ENCODE measurements around the gene C14orf180. TPM values are rescaled to one million over a fixed set of nuclear protein-coding genes. Genes with fewer than 3 reads are reported as not detected.
"Not testable (repeated sequence)": the region's sequence is repeated elsewhere in the genome, so short reads cannot be mapped to it uniquely, and the experiment has no call there.

The C14orf180 gene
- total RNA-seq, 1 experiment from 2014 or later, result not detected

DNA sequence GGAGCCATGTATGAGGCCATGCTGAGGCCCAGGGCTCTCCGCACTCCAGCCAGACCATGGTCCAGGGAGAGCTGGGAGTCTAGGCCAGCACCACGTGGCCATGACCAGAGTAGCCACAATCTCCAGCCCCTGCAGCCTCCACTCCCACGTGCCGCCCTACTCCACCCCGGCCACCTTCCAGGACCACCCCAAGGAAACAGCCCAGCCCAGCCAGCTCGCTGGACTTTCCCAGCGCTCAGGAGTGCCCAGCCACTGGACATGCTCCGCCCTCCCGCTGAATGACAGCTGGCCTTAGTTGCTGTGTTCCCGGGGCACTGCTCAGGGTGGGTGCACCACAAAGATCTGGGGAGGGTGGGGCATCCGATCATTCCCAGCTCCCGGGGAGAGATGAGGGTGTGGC lies 2.1 kb upstream of the C14orf180 start:
- intact Hi-C loops (cut with micrococcal nuclease; ENCODE audit: unreplicated experiment), result no loop called here
- no peaks in the 10 kb centered on the region for H3K9me3 ChIP-seq (ENCODE audit: low read depth, low read length, poor library complexity, severe bottlenecking)
- BruUV-seq (replicated peaks), result no TSS peak
- H3K36me3 ChIP-seq (ENCODE audit: insufficient read depth, low read length, poor library complexity, severe bottlenecking), result no peaks in the 10 kb centered on the region
- no peaks in the 10 kb centered on the region for H3K4me1 ChIP-seq (ENCODE audit: insufficient read depth, low read length, poor library complexity, severe bottlenecking)
- H3K27ac ChIP-seq (ENCODE audit: low read depth, low read length, poor library complexity, severe bottlenecking), result no peak overlapping the region
- ChIA-PET CTCF (no interaction called here), POLR2A (ENCODE audit: low non-redundant PET) (no interaction called here)
- no peak for DNase-seq (ENCODE audit: low spot score)
- TF ChIP-seq, protein P1, sequence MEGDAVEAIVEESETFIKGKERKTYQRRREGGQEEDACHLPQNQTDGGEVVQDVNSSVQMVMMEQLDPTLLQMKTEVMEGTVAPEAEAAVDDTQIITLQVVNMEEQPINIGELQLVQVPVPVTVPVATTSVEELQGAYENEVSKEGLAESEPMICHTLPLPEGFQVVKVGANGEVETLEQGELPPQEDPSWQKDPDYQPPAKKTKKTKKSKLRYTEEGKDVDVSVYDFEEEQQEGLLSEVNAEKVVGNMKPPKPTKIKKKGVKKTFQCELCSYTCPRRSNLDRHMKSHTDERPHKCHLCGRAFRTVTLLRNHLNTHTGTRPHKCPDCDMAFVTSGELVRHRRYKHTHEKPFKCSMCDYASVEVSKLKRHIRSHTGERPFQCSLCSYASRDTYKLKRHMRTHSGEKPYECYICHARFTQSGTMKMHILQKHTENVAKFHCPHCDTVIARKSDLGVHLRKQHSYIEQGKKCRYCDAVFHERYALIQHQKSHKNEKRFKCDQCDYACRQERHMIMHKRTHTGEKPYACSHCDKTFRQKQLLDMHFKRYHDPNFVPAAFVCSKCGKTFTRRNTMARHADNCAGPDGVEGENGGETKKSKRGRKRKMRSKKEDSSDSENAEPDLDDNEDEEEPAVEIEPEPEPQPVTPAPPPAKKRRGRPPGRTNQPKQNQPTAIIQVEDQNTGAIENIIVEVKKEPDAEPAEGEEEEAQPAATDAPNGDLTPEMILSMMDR (conservative IDR thresholded peaks at IDR 0.05; ENCODE audit: low read depth, low read length), result no peak
- no peak for TF ChIP-seq EZH2 (IDR thresholded peaks at IDR 0.05; ENCODE audit: borderline replicate concordance, low read depth, low read length, poor library complexity, severe bottlenecking)
- H3K27me3 ChIP-seq (replicated peaks; ENCODE audit: insufficient read depth, low read depth, low read length, poor library complexity), result no peaks in the 10 kb centered on the region
- H3K4me3 ChIP-seq (ENCODE audit: low read depth, low read length, poor library complexity, severe bottlenecking), result no peak overlapping the region

DNA sequence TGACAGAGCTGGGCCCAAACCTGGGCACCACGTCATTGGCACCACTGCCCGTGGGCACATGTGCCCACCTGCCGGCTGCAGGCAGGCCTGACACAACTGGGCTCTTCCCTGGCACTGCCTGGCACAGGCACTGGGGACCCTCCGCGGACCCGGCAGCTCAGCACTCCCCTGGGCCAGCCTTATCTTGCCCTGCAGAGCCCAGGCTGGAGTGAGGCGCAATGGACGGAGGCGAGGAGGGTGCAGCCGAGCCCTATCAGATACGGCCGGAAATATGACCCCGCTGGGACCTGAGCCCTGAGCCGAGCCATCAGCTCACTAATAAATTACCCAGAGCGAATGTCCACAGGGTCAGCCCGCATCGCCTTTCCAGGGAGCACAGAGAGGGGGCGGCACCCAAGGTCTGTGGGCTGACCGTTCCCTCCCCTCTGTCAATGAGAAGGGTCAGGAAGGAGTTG lies 1.7 kb upstream of the C14orf180 start:
- H3K4me3 ChIP-seq (ENCODE audit: low read depth, low read length, poor library complexity, severe bottlenecking), result no peak overlapping the region
- H3K36me3 ChIP-seq (ENCODE audit: insufficient read depth, low read length, poor library complexity, severe bottlenecking), result no peaks in the 10 kb centered on the region
- no peaks in the 10 kb centered on the region for H3K9me3 ChIP-seq (ENCODE audit: low read depth, low read length, poor library complexity, severe bottlenecking)
- intact Hi-C loops (cut with micrococcal nuclease; ENCODE audit: unreplicated experiment), result no loop called here
- no peaks in the 10 kb centered on the region for H3K27me3 ChIP-seq (replicated peaks; ENCODE audit: insufficient read depth, low read depth, low read length, poor library complexity)
- no TSS peak for BruUV-seq (replicated peaks)
- DNase-seq (ENCODE audit: low spot score), result no peak
- no peaks in the 10 kb centered on the region for H3K4me1 ChIP-seq (ENCODE audit: insufficient read depth, low read length, poor library complexity, severe bottlenecking)
- no peak overlapping the region for H3K27ac ChIP-seq (ENCODE audit: low read depth, low read length, poor library complexity, severe bottlenecking)
- ChIA-PET CTCF (no interaction called here), POLR2A (ENCODE audit: low non-redundant PET) (no interaction called here)
- TF ChIP-seq EZH2 (IDR thresholded peaks at IDR 0.05; ENCODE audit: borderline replicate concordance, low read depth, low read length, poor library complexity, severe bottlenecking), result no peak
- TF ChIP-seq, protein P1 (conservative IDR thresholded peaks at IDR 0.05; ENCODE audit: low read depth, low read length), result no peak

DNA sequence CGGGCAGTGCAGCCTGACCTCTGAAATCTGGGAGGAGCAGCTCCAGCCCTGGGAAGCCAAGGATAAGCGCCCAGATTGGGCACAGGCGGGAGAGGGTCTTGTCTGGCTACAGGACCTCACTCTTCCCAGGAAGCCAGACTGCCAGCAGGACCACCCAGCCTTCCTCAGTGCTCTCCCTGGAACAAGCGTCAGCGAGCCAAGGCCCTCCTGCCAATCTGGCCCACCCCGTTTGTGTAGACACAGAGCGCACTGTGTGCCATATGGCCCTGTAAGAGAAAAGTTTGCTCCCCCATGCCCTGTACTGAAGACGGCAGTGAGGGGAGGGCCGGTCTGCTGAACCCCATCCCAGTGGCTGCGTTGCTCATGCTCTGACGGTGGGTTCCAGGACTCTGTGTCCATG lies 1.2 kb upstream of the C14orf180 start:
- ChIA-PET POLR2A (ENCODE audit: low non-redundant PET) (no interaction called here), CTCF (no interaction called here)
- intact Hi-C loops (cut with micrococcal nuclease; ENCODE audit: unreplicated experiment), result no loop called here
- H3K27ac ChIP-seq (ENCODE audit: low read depth, low read length, poor library complexity, severe bottlenecking), result no peak overlapping the region
- no peaks in the 10 kb centered on the region for H3K4me1 ChIP-seq (ENCODE audit: insufficient read depth, low read length, poor library complexity, severe bottlenecking)
- no TSS peak for BruUV-seq (replicated peaks)
- TF ChIP-seq, protein P1 (conservative IDR thresholded peaks at IDR 0.05; ENCODE audit: low read depth, low read length), result no peak
- TF ChIP-seq EZH2 (IDR thresholded peaks at IDR 0.05; ENCODE audit: borderline replicate concordance, low read depth, low read length, poor library complexity, severe bottlenecking), result no peak
- no peaks in the 10 kb centered on the region for H3K9me3 ChIP-seq (ENCODE audit: low read depth, low read length, poor library complexity, severe bottlenecking)
- H3K36me3 ChIP-seq (ENCODE audit: insufficient read depth, low read length, poor library complexity, severe bottlenecking), result no peaks in the 10 kb centered on the region
- no peak for DNase-seq (ENCODE audit: low spot score)
- no peak overlapping the region for H3K4me3 ChIP-seq (ENCODE audit: low read depth, low read length, poor library complexity, severe bottlenecking)
- H3K27me3 ChIP-seq (replicated peaks; ENCODE audit: insufficient read depth, low read depth, low read length, poor library complexity), result no peaks in the 10 kb centered on the region

DNA sequence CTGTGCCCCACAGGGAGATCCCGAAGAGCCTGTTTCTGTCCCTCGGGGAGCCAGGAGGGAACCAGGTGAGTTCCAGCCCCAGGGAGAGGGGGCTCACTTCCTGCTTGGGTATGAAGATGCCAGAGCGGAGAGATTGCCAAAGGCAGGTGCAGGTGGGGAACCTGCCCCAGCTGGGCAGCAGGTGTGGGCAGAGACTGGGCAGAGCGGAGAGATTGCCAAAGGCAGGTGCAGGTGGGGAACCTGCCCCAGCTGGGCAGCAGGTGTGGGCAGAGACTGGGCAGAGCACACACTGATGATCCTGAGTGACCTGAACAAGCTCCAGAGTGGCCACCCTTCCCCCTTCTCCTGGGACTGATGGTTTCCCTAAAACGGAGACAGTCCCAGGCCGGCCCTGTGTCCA lies 375 bp downstream of the C14orf180 start:
- H3K27ac ChIP-seq (ENCODE audit: low read depth, low read length, poor library complexity, severe bottlenecking); H3K36me3 ChIP-seq (ENCODE audit: insufficient read depth, low read length, poor library complexity, severe bottlenecking); DNase-seq (ENCODE audit: low spot score); H3K9me3 ChIP-seq (ENCODE audit: low read depth, low read length, poor library complexity, severe bottlenecking); POLR2A ChIA-PET (ENCODE audit: low non-redundant PET); H3K4me1 ChIP-seq (ENCODE audit: insufficient read depth, low read length, poor library complexity, severe bottlenecking); H3K4me3 ChIP-seq (ENCODE audit: low read depth, low read length, poor library complexity, severe bottlenecking); intact Hi-C loops (cut with micrococcal nuclease; ENCODE audit: unreplicated experiment); CTCF ChIA-PET; H3K27me3 ChIP-seq (replicated peaks; ENCODE audit: insufficient read depth, low read depth, low read length, poor library complexity); BruUV-seq (replicated peaks): not testable (repeated sequence)

Measured in A673 (cell line).